B cell (primary cell): ENCODE results near the gene PRKCH. TPM values are rescaled to one million over a fixed set of nuclear protein-coding genes. Genes with fewer than 3 reads are reported as not detected.

Source experiments
- ATAC-seq: fragments of 200-7000 bp; cut with Tn5 transposase; one replicate; pipeline ENCODE4 v1.10.0; 2021; ENCODE audit warnings: low read depth, mild to moderate bottlenecking, moderate number of reproducible peaks, moderate library complexity
- CTCF ChIA-PET: fragments of 350-600 bp; sonication (Branson Sonifier 250); formaldehyde crosslinking; loops from one replicate; lab custom pipeline; 2021; ENCODE audit warnings: antibody characterized with exemption, inconsistent platforms; lab: Charles Lee
- POLR2A ChIA-PET: fragments of 350-600 bp; sonication (Branson Sonifier 250); formaldehyde crosslinking; loops from one replicate; lab custom pipeline; 2021; ENCODE audit warnings: antibody characterized with exemption; lab: Charles Lee
- DNase-seq: peaks from one replicate; pipeline ENCODE4 v3.0.0; 2013
- H2AFZ ChIP-seq: 2 replicates; pipeline ENCODE4 v1.6.1; 2012; ENCODE audit warnings: mild to moderate bottlenecking, low read depth, low read length; ENCODE audit not compliant: insufficient read depth, poor library complexity, severe bottlenecking
- H3K27ac ChIP-seq, 2 donors: 1 replicate in 1 of 2; 2 replicates in 1 of 2; pipeline ENCODE4 v1.5.1; 2012 to 2013; ENCODE audit warnings: low read length in 2 of 2, mild to moderate bottlenecking in 2 of 2, moderate library complexity in 1 of 2
- H3K27me3 ChIP-seq, 4 experiments: fragments of 200-600 bp in 1 of 4; sonication (generic) in 1 of 4; replicated peaks in 1 of 4; 1 replicate in 2 of 4; 2 replicates in 2 of 4; pipeline versions ENCODE4 v1.6.1 to v1.7.0; 2013 to 2016; ENCODE audit warnings: low read length in 3 of 4, mild to moderate bottlenecking in 2 of 4, mixed read lengths in 1 of 4, moderate library complexity in 1 of 4; ENCODE audit not compliant: insufficient read depth in 4 of 4, control insufficient read depth in 3 of 4; ENCODE audit errors: control extremely low read depth in 1 of 4
- H3K36me3 ChIP-seq, 2 experiments: replicated peaks in 1 of 2; 1 replicate in 1 of 2; 2 replicates in 1 of 2; pipeline versions ENCODE4 v1.6.1 to v1.7.1; 2013; ENCODE audit warnings: low read length in 1 of 2; ENCODE audit not compliant: insufficient read depth in 2 of 2, control insufficient read depth in 1 of 2; ENCODE audit errors: control extremely low read depth in 1 of 2, extremely low read depth in 1 of 2
- H3K4me1 ChIP-seq, 2 donors: fragments of 200-600 bp in 1 of 2; sonication (generic) in 1 of 2; 1 replicate in 1 of 2; 2 replicates in 1 of 2; pipeline versions ENCODE4 v1.5.1 to v1.6.1; 2013 to 2017; ENCODE audit warnings: low read length in 2 of 2; ENCODE audit not compliant: control insufficient read depth in 2 of 2, insufficient read depth in 2 of 2
- H3K4me2 ChIP-seq: replicated peaks from 2 replicates; pipeline ENCODE3; 2012; ENCODE audit warnings: mild to moderate bottlenecking, low read depth, low read length; ENCODE audit not compliant: poor library complexity, severe bottlenecking
- H3K4me3 ChIP-seq, 5 experiments: fragments of 200-600 bp in 1 of 5; sonication (generic) in 1 of 5; 1 replicate in 3 of 5; 2 replicates in 2 of 5; pipeline versions ENCODE4 v1.5.1 to v1.7.0; 2011 to 2016; ENCODE audit warnings: low read length in 4 of 5, mild to moderate bottlenecking in 4 of 5, low read depth in 2 of 5, control low read depth in 1 of 5, moderate library complexity in 1 of 5; ENCODE audit not compliant: insufficient read depth in 1 of 5; ENCODE audit errors: control extremely low read depth in 1 of 5, extremely low read depth in 1 of 5
- H3K79me2 ChIP-seq: fragments of 200-600 bp; sonication (generic); one replicate; pipeline ENCODE4 v1.6.0; 2016; ENCODE audit warnings: low read length; ENCODE audit not compliant: control insufficient read depth, insufficient read depth
- H3K9ac ChIP-seq: fragments of 200-600 bp; sonication (generic); 2 replicates; pipeline ENCODE4 v1.6.1; 2017; ENCODE audit warnings: mild to moderate bottlenecking, low read length, moderate library complexity
- H3K9me3 ChIP-seq, 3 donors: one replicate each; pipeline versions ENCODE4 v1.6.1 to v1.7.1; 2013; ENCODE audit warnings: low read length in 2 of 3; ENCODE audit not compliant: control insufficient read depth in 2 of 3, insufficient read depth in 1 of 3; ENCODE audit errors: control extremely low read depth in 1 of 3
- H4K20me1 ChIP-seq: 2 replicates; pipeline ENCODE4 v1.6.0; 2012; ENCODE audit warnings: mild to moderate bottlenecking, low read length; ENCODE audit not compliant: insufficient read depth, control insufficient read depth, poor library complexity, severe bottlenecking
- H3K27ac Mint-ChIP-seq: one replicate; pipeline ENCODE4 v1.8.0; 2021; ENCODE audit warnings: mixed read lengths
- H3K27me3 Mint-ChIP-seq: one replicate; pipeline ENCODE4 v1.8.0; 2021; ENCODE audit warnings: mixed read lengths
- H3K4me1 Mint-ChIP-seq: one replicate; pipeline ENCODE4 v1.8.0; 2021; ENCODE audit warnings: mixed read lengths
- H3K4me3 Mint-ChIP-seq: one replicate; pipeline ENCODE4 v1.8.0; 2021; ENCODE audit warnings: mixed read lengths
- H3K9me3 Mint-ChIP-seq: one replicate; pipeline ENCODE4 v1.8.0; 2022; ENCODE audit warnings: mixed read lengths; ENCODE audit not compliant: insufficient read depth
- CTCF ChIP-seq: fragments of 200-600 bp; IDR thresholded peaks from one replicate; pipeline ENCODE4 v1.8.0; 2022; ENCODE audit warnings: antibody characterized with exemption, mild to moderate bottlenecking
- EZH2 ChIP-seq: IDR thresholded peaks from 2 replicates; pipeline ENCODE4 v1.6.1; 2012; ENCODE audit warnings: borderline replicate concordance, low read depth, mild to moderate bottlenecking, moderate library complexity, low read length; ENCODE audit not compliant: insufficient read depth, poor library complexity, severe bottlenecking
- WGBS: methylation state at CpG from one replicate; pipeline ENCODE4 v1.1.5; 2013; ENCODE audit warnings: missing lambda C conversion rate; ENCODE audit not compliant: insufficient coverage; 5-methylcytosine and 5-hydroxymethylcytosine counted together
- intact Hi-C: fragments of 100-400 bp; cut with micrococcal nuclease; formaldehyde crosslinking; loops from one replicate; pipeline ENCODE4 v1.10.0; 2022
- polyA plus RNA-seq: library from polyadenylated mRNA; depleted of rRNA; stranded (reverse); fragments of >200 nt; gene quantifications from 2 replicates; pipeline ENCODE4 v1.2.3, GENCODE V29; 2012
- total RNA-seq, 2 donors: library from RNA; stranded (reverse); fragments of 120-200 nt in 1 of 2; gene quantifications; 1 replicate in 1 of 2; 2 replicates in 1 of 2; pipeline versions ENCODE4 v1.2.3 to v1.2.4, GENCODE V29; 2013 to 2022

The PRKCH gene
- total and polyA plus RNA-seq, 2 donors (not counting 1 experiment from before 2014, with no cell fraction given): 2.0 to 5.0 TPM

DNA sequence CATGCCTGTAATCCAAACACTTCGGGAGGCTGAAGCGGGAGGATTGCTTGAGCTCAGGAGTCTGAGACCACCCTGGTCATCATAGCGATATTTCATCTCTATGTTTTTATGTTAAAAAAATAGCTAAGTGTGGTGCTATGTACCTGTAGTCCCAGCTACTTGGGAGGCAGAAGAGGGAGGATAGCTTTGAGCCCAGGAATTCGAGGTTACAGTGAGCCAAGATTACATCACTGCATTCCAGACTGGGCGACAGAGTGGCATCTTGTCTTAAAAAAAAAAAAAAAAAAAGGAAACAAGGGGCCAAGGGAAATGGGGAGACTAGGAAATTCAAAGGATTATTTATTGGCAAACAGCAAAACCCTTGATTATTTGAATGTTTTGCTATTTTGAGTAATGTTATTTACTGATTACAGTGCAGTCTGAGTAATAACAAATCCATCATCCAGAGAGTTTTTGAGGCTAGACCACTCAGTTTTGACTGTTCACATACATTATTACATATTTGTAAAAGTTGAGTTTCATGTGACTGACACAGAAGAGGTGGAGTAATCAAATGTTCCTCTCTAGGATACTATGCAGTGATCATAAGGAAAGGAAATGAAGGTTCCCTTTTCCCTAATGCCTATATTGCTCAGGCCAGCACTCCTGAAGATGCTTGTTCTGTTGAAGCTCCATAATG, 40.8 kb downstream of the PRKCH start:
- WGBS: 94% methylated on average over 5 of the region's 5 CpGs
- Histone ChIP-seq H3K4me1 (peaks cover 0 to 7% of the 10 kb centered on the region in 2 donors), H3K4me3 (no peak overlapping the region), H3K27me3 (no peaks in the 10 kb centered on the region), H3K9ac (no peak overlapping the region), H3K36me3 (no peaks in the 10 kb centered on the region), H3K79me2 (no peaks in the 10 kb centered on the region), H3K9me3 (no peaks in the 10 kb centered on the region), H2AFZ (no peak overlapping the region), H3K4me2 (no peak overlapping the region), H4K20me1 (no peaks in the 10 kb centered on the region), H3K27ac (no peak overlapping the region)
- intact Hi-C loops: no loop called here
- H3K9me3 Mint-ChIP-seq: no peaks in the 10 kb centered on the region
- TF ChIP-seq EZH2 (no peak), CTCF (no peak)
- ChIA-PET CTCF (no interaction called here), POLR2A (no interaction called here)
- no peak overlapping the region for H3K27ac Mint-ChIP-seq
- ATAC-seq (no peak), DNase-seq (no peak)
- H3K27me3 Mint-ChIP-seq: peaks cover 4% of the 10 kb centered on the region
- no peak overlapping the region for H3K4me3 Mint-ChIP-seq
- H3K4me1 Mint-ChIP-seq: no peaks in the 10 kb centered on the region

DNA sequence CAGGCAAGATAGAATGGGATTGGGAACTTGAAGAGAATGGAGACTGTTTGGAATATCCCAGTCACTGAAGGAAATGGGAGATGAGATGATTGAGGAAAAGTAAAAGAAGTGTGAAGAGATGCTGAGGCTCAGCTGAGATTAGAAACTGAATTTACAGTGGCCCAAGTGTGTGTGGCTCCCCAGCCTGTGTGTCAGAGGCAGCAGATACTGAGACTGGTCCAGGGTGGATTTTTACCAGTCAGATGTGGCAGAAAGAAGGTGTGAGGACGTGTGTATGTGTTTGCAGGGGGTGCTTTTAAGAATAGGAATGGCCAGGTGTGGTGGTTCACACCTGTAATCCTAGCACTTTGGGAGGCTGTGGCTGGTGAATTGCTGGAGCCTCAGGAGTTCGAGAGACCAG, 42.9 kb downstream of the PRKCH start:
- intact Hi-C loops: no loop called here
- Histone ChIP-seq H3K27ac (no peak overlapping the region), H3K4me1 (no peaks in the 10 kb centered on the region), H4K20me1 (no peaks in the 10 kb centered on the region), H3K4me3 (no peak overlapping the region), H3K36me3 (no peaks in the 10 kb centered on the region), H3K9me3 (no peaks in the 10 kb centered on the region), H3K79me2 (no peaks in the 10 kb centered on the region), H2AFZ (no peak overlapping the region), H3K9ac (no peak overlapping the region), H3K27me3 (no peaks in the 10 kb centered on the region), H3K4me2 (no peak overlapping the region)
- H3K4me1 Mint-ChIP-seq: no peaks in the 10 kb centered on the region
- WGBS: 100% methylated on average over 1 of the region's 2 CpGs
- no peak overlapping the region for H3K27ac Mint-ChIP-seq
- TF ChIP-seq EZH2: no peak
- no peak for TF ChIP-seq CTCF
- no peak overlapping the region for H3K4me3 Mint-ChIP-seq
- ATAC-seq (no peak), DNase-seq (no peak)
- H3K27me3 Mint-ChIP-seq: no peaks in the 10 kb centered on the region
- no peaks in the 10 kb centered on the region for H3K9me3 Mint-ChIP-seq
- POLR2A ChIA-PET: no interaction called here
- CTCF ChIA-PET: no interaction called here
